Fibroblast of villous mesenchyme (primary cell): ENCODE data around the gene NFAM1. TPM values are rescaled to one million over a fixed set of nuclear protein-coding genes. Genes with fewer than 3 reads are reported as not detected.

ENCODE experiments used
- DNase-seq: peaks from one replicate; pipeline ENCODE4 v3.0.0-alpha.2; 2010; ENCODE audit warnings: low read depth
- H3K4me3 ChIP-seq: 2 replicates; pipeline ENCODE4 v1.5.1; 2011; ENCODE audit warnings: low read depth, mild to moderate bottlenecking, low read length
- total RNA-seq: library from RNA; depleted of rRNA; stranded (reverse); fragments of >200 nt; gene quantifications from 2 replicates; pipeline ENCODE4 v1.2.3, GENCODE V29; 2012
- TF ChIP-seq, protein P1 (sequence below): IDR thresholded peaks from 2 replicates; pipeline ENCODE4 v1.5.1; 2012; ENCODE audit warnings: low read depth, mild to moderate bottlenecking, low read length; ENCODE audit not compliant: insufficient read depth

Gene NFAM1
- total RNA-seq, 1 donor: not detected

DNA sequence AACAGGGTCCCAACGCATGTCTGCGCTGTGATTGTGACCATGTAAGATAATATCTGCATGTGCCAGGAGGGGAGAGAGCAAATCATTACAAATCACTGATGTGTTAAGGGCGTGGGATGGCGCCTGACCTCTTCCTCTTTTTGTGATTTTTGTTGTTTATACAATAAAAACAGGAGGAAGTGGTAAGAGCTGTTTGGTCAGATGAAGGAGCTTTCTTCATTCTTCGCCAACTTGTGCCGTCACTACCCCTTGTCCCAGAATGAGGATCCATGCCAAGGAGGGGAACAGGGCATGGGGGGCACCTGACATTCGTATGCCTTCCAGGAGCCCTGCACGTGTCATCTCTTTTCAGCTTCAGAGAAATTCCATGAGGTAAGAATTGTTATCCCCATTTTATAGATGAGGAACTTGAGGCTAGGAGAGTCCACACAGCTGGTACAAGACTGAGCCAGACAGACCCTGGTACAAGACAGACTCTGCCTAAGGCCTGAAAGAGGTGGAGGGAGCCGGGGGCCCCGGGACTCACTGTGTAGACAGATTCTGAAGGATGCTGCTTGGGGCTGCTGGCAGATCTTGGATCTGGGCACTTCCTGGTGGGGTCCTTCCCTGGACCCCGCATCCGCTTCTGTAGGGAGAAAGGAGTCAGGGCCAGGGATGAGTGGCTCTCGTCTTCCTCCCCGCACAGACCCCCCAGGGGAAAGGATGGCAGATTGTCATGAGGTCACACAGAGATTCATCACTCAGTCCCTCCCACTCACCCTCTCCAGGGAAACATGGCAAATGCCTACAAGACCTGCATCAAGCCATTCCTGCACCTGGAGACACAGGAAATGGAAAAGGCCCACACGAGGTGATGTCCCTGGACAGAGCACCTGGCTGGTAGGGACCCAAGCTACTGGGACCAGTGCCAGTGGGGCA lies 34.6 kb downstream of the NFAM1 start:
- H3K4me3 ChIP-seq: no peak overlapping the region
- TF ChIP-seq, protein P1, sequence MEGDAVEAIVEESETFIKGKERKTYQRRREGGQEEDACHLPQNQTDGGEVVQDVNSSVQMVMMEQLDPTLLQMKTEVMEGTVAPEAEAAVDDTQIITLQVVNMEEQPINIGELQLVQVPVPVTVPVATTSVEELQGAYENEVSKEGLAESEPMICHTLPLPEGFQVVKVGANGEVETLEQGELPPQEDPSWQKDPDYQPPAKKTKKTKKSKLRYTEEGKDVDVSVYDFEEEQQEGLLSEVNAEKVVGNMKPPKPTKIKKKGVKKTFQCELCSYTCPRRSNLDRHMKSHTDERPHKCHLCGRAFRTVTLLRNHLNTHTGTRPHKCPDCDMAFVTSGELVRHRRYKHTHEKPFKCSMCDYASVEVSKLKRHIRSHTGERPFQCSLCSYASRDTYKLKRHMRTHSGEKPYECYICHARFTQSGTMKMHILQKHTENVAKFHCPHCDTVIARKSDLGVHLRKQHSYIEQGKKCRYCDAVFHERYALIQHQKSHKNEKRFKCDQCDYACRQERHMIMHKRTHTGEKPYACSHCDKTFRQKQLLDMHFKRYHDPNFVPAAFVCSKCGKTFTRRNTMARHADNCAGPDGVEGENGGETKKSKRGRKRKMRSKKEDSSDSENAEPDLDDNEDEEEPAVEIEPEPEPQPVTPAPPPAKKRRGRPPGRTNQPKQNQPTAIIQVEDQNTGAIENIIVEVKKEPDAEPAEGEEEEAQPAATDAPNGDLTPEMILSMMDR: no peak
- no peak for DNase-seq

DNA sequence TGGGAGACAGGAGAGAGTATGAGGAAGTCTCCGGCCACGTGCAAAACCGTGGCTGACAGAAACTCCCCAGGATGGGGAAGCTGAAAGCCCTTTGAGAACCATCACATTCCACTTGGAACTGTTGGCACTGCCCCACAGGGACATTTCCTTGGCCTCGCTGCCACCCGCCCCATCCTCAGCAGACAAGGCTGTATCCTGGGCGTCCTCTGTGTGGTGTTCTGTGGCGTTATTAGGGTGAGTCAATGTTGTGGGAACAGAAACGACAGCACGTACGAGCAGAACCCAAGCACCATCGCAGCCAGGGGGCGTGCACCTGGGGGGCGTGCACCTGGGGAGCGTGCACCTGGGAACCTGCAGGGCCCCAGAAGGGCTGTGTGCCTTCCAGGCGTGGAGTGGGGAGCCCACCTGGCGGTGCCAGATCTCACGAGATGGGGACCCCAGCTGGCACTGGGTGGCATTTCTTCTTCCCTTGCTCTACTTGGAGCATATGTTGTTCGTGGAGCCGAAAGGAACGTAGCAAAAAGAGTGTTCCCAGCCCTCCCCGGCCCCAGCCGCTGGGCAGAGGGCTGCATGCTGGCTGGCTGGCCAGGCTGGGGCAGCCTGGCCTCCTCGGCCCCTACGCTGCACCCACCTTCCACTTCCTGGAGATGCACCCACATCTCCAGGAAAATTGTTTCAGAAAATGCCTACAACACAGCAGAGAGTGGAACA lies 35.4 kb downstream of the NFAM1 start:
- DNase-seq: no peak
- H3K4me3 ChIP-seq: no peak overlapping the region
- TF ChIP-seq, protein P1: no peak

DNA sequence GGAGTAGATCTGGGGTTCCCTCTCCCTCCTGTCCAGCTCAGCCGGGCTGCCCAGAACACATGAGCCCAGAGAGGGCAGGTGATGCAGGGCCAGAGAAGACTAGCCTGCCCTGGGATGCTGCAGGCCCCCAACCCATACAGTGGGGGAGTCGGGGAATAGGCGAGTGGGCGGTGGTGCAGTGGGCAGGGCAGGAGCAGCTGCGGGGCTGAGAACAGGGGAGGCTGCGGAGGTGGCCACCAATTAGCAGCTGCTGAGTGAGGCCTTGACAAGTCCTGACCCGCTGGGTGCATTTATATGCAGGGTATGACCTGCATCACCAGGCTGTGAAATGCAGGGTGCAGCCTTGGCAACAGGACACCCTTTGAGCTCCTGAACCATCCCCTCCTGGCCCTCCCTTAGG lies 43.1 kb downstream of the NFAM1 start:
- H3K4me3 ChIP-seq: no peak overlapping the region
- TF ChIP-seq, protein P1: no peak
- DNase-seq: no peak

DNA sequence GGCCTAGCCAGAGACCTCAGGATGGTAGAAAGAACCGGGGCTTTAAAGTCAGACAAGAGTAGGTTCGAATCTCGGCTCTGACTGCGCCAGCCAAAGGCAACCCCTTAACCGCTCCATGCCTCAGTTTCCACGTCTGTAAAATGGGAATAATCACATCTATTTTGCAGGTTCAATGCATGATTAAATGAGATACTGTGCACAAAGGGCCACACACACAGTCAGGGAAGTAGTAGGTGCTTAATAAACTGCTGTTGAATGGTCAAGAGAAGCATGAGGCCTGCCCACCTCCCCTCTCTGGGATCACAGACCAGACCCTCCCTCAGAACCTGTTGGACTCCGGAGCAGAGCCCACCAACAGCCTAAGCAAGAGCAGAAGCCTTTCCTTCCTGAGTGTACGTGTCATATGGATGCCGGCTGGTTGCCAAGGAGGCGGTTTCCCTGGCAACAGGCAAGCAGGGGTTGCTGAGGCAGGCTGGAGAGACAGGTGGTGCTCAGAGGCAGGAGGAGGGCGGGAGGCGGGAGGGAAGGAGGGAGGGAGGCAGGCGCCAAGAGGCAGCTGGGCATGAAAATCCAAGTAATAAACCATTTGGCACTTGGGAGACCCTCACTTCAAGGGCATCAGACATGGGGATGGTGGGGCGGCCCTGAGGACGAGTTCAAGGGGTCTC lies 43.9 kb downstream of the NFAM1 start:
- TF ChIP-seq, protein P1: no peak
- no peak for DNase-seq
- H3K4me3 ChIP-seq: no peak overlapping the region

DNA sequence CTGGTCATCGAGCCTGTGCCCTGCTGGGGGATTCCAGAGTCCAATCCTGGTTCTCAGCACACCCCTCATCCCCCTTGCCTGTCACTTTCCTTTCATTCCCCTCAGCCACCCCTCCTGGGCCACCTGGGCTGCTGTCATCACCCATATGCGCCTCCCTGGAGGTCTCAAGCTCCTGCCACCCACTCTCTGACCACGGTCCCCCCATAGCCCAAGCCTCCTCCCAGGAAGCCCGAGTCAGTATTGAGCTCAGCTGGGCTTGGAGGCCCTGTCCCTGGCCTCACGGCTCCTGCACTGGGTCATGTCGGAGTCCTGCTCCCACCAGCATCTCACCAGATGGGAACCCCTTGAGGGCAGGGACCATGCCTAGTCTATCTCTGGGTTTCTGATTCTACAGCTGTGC lies 44.6 kb downstream of the NFAM1 start:
- DNase-seq: no peak
- H3K4me3 ChIP-seq: no peak overlapping the region
- TF ChIP-seq, protein P1: no peak

DNA sequence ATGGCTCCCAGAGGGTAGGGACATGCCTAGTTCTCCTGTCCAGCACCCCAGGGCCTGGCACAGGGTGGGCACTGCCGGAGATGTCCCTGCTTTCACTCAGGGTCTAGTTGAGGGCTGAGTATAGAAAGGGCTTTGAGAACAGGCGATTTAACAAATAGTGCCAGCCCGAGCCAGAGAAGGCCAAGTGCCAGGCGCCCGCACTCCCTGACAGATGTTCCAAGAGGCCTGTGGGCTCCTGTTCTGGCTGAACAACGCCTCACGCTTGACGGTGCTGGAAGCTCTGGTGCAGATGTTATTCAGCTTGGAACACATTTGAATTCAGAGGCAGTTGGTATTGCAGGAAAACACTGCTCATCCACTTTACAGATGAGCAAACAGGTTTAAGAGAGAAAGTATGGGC lies 46.5 kb downstream of the NFAM1 start:
- DNase-seq: no peak
- TF ChIP-seq, protein P1: no peak
- no peak overlapping the region for H3K4me3 ChIP-seq
